IPS DF 6.9 (cell line): ENCODE measurements around the gene C18orf32.
"Not testable (repeated sequence)": the region's sequence is repeated elsewhere in the genome, so short reads cannot be mapped to it uniquely, and the experiment has no call there.

ENCODE experiments used
- DNase-seq: peaks from one replicate; pipeline ENCODE4 v3.0.0-alpha.2; 2013; ENCODE audit warnings: low read depth, low spot score
- H3K27ac ChIP-seq: one replicate; pipeline ENCODE4 v1.5.1; 2013; ENCODE audit warnings: low read length, control low read depth
- H3K27me3 ChIP-seq: 2 replicates; pipeline ENCODE4 v1.6.1; 2013; ENCODE audit warnings: mild to moderate bottlenecking, low read length; ENCODE audit not compliant: control insufficient read depth, insufficient read depth
- H3K36me3 ChIP-seq: 2 replicates; pipeline ENCODE4 v1.6.1; 2013; ENCODE audit warnings: low read length; ENCODE audit not compliant: control insufficient read depth, insufficient read depth
- H3K4me1 ChIP-seq: 2 replicates; pipeline ENCODE4 v1.6.1; 2013; ENCODE audit warnings: low read length; ENCODE audit not compliant: control insufficient read depth, insufficient read depth
- H3K4me3 ChIP-seq: 2 replicates; pipeline ENCODE4 v1.5.1; 2013; ENCODE audit warnings: mild to moderate bottlenecking, low read length
- H3K9me3 ChIP-seq: 2 replicates; pipeline ENCODE4 v1.6.1; 2013; ENCODE audit warnings: low read length, inconsistent platforms; ENCODE audit not compliant: control insufficient read depth, insufficient read depth
- WGBS: extraction: QIAGEN DNeasy Blood & Tissue Kit; methylation state at CpG from one replicate; pipeline ENCODE4 v1.1.7; 2013; ENCODE audit warnings: mixed read lengths, missing lambda C conversion rate; ENCODE audit not compliant: insufficient read length, insufficient coverage; 5-methylcytosine and 5-hydroxymethylcytosine counted together

The C18orf32 gene

DNA sequence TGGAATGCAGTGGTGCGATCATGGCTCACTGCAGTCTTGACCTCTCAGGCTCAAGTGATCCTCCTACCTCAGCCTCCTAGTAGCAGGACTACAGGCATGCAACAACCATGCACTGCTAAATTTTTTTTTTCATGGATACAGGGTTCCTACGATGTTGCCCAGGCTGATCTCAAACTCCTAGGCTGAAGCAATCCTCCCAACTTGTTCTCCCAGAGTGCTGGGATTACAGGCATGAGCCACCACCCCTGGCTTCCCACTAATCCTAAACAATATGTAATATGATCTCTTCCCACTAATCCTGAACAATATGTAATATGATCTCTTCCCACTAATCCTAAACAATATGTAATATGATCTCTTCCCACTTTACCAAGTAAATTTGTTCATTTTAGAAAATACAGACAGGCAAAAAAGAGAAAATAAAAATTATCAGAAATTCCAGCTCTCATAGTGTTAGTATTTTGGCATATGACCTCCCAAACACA lies 33.7 kb upstream of the C18orf32 start:
- H3K4me3 ChIP-seq = no peak overlapping the region
- no peaks in the 10 kb centered on the region for H3K9me3 ChIP-seq
- peaks cover 5% of the 10 kb centered on the region; the same call in 1 of the 2 replicates for H3K4me1 ChIP-seq
- H3K27ac ChIP-seq = no peak overlapping the region
- no CpG with 5 or more reads among the region's 2 CpGs for WGBS
- H3K36me3 ChIP-seq = no peaks in the 10 kb centered on the region
- DNase-seq = no peak
- H3K27me3 ChIP-seq = no peaks in the 10 kb centered on the region

DNA sequence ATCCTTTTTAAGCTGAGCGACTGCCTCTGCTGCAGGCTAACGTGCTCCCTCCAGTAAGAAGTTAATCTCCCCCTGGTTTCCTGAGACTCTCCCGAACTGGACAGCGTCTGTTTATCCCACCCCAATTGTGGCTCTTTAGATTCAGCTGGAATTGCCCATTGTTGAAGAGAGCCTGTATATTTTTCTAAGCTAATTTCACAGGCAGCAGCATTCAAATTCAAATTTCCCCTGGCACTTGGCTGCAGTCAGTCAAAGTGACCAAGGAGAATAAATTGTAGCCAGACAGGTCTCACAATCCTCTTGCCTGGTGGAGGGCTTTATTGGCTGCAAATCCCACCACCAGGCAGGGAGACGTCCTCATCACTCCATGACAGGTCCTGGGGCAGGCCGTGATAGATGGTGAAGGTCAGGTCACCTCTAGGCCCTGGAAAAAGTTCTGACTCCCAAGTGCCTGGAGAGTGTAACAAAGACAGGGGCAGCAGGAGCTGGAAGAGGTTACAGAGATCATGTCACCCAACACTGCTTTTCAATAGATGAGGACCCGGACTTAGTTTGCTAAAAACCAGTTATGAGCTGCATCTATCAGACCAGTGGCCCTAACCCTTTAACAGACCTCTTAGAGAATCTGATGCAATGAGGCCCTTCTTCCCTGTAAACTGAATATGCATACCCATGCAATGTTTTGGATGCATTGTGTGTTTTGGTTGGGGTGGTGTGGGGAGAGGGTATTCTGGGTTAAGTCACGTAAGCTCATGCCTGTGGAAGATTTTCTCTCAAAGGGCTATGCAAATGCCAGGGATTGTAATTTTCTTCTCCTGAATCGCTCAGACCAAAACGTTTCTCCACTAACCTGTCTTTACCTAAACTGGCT lies 32.3 kb upstream of the C18orf32 start:
- Histone ChIP-seq H3K4me3 (no peak overlapping the region), H3K36me3 (no peaks in the 10 kb centered on the region), H3K4me1 (peaks cover 5% of the 10 kb centered on the region; the same call in 1 of the 2 replicates), H3K27ac (no peak overlapping the region), H3K9me3 (no peaks in the 10 kb centered on the region), H3K27me3 (no peaks in the 10 kb centered on the region)
- WGBS = no CpG with 5 or more reads among the region's 10 CpGs
- DNase-seq = no peak

DNA sequence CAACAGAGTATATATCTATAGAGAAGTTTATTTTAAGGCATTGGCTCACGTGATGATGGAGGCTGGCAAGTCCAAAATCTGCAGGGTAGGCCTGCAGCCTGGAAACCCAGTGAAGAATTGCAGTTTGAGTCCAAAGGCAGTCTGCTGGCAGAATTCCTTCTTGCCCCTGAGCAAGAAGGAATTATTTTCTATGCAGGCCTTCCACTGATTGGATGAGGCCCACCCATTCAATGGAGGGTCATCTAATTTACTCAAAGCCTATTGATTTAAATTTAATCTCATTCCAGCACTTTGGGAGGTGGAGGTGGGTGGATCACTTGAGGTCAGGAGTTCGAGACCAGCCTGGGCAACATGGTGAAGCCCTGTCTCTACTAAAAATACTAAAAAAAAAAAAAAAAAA lies 30.4 kb upstream of the C18orf32 start:
- no CpG with 5 or more reads among the region's 2 CpGs for WGBS
- no peaks in the 10 kb centered on the region for H3K9me3 ChIP-seq
- H3K4me1 ChIP-seq = peaks cover 5% of the 10 kb centered on the region; the same call in 1 of the 2 replicates
- no peaks in the 10 kb centered on the region for H3K27me3 ChIP-seq
- no peak overlapping the region for H3K27ac ChIP-seq
- no peak overlapping the region for H3K4me3 ChIP-seq
- no peaks in the 10 kb centered on the region for H3K36me3 ChIP-seq
- no peak for DNase-seq

DNA sequence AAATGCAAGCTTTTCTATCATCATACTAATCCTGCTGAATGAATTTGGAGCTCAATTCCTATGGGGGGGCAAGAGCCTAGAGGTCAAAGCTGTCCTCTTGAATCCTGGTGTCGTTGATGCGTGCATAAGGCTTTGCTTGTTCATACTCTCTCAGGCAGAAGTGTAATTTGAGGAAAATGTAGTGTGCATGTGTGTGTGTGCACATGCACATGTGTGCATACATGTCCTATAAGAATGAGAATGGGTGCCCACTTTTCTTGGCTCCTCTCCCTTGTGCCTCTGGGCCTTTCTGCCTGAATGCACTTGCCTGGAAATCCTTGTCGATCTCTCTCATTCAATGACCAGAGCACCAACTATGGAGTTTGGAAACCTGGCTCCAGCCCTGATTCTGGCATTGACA lies 28.5 kb upstream of the C18orf32 start:
- H3K36me3 ChIP-seq = no peaks in the 10 kb centered on the region
- H3K27me3 ChIP-seq = no peaks in the 10 kb centered on the region
- H3K27ac ChIP-seq = no peak overlapping the region
- no peaks in the 10 kb centered on the region for H3K9me3 ChIP-seq
- H3K4me1 ChIP-seq = peaks cover 5% of the 10 kb centered on the region; the same call in 1 of the 2 replicates
- H3K4me3 ChIP-seq = no peak overlapping the region
- no peak for DNase-seq
- WGBS = no CpG with 5 or more reads among the region's 3 CpGs

DNA sequence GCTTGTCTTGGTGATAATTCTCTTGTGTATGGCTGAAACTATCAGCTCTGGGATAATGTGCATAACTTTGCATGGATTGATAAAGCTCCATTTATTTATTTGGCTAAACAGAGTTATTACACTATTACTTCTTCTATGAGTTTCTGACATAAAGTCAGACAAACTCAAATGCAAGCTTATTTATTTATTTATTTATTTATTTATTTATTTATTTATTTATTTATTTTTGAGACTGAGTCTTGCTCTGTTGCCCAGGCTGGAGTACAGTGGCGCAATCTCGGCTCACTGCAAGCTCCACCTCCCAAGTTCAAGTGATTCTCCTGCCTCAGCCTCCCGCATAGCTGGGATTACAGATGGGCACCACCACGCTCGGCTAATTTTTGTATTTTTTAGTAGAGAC lies 28.0 kb upstream of the C18orf32 start:
- WGBS = no CpG with 5 or more reads among the region's 5 CpGs

DNA sequence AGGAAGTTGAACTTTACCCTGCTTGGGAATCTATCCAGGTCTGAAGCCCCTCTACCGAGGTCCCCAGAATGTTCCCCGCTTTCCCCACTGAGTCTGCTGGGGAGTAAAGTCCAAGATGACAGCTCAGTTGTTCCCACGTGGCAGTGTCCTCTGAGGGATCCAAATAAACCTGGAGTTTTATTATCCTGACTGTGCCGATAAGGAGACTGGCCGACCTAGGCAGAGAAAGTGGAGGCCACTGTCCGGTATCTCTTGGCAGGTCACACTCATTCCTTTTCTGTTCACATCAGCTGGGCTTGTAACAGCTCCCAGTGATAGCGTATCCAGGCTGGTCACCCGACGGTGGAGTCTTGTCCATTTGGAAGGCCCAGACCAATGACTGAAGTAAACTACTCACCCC lies 27.5 kb upstream of the C18orf32 start:
- Histone ChIP-seq H3K4me1 (peaks cover 4% of the 10 kb centered on the region; the same call in 1 of the 2 replicates), H3K36me3 (no peaks in the 10 kb centered on the region), H3K27ac (no peak overlapping the region), H3K4me3 (no peak overlapping the region), H3K27me3 (no peaks in the 10 kb centered on the region), H3K9me3 (no peaks in the 10 kb centered on the region)
- WGBS = no CpG with 5 or more reads among the region's 9 CpGs
- DNase-seq = no peak

More for the DNA sequence above, 28.0 kb upstream of the C18orf32 start:
- not testable (repeated sequence) for H3K4me1 ChIP-seq, H3K27me3 ChIP-seq, H3K9me3 ChIP-seq, H3K4me3 ChIP-seq, H3K27ac ChIP-seq, H3K36me3 ChIP-seq, DNase-seq

DNA sequence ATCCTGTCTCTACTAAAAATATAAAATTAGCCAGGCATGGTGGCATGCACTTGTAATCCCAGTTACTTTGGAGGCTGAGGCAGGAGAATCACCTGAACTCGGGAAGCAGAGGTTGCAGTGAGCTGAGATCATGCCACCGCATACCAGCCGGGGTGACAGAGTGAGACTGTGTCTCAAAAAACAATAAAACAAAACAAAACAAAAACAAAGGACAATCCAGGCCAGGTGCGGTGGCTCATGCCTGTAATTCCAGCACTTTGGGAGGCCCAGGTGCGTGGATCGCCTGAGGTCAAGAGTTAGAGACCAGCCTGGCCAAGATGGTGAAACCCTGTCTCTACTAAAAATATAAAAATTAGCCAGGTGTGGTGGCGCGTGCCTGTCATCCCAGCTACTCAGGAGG lies 25.8 kb upstream of the C18orf32 start:
- H3K4me3 ChIP-seq, H3K9me3 ChIP-seq, H3K27me3 ChIP-seq, H3K36me3 ChIP-seq, H3K4me1 ChIP-seq, H3K27ac ChIP-seq, DNase-seq: not testable (repeated sequence)
- no CpG with 5 or more reads among the region's 8 CpGs for WGBS

DNA sequence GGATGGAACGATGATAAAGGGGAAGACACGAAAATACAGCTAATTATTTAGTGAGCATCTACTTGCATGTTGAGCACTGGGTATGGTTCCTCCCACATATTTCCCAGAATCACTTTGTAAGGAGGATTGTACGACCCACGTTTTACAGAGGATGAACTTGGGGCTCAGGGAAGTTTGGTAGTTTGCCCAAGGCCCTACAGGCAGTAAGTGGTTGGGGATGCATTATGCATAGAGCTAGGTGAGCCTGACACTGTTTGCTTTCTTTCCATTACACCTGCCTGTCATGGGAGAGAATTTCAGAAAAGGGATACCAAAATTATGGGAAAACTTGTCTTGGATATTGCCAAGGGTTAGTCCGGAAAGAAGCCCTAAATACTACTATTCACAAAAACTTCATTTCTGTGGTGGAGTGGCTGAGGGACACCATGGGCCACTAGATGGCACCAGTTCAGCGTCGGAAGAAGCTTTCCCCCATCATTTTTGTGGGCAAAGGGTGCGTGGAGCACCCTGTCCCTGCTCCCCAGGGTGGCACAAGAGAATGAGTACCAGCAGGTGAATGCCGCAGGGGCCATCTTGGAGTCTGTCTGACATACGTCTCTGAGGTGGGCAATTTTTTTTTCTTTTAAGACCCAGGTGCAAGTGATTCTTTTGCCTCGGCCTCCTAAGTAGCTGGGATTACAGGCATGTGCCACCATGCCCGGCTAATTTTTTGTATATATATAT lies 23.5 kb upstream of the C18orf32 start:
- Histone ChIP-seq H3K36me3 (no peaks in the 10 kb centered on the region), H3K27me3 (no peaks in the 10 kb centered on the region), H3K4me3 (no peak overlapping the region), H3K4me1 (no peaks in the 10 kb centered on the region), H3K27ac (no peak overlapping the region), H3K9me3 (no peaks in the 10 kb centered on the region)
- no peak for DNase-seq
- no CpG with 5 or more reads among the region's 12 CpGs for WGBS

DNA sequence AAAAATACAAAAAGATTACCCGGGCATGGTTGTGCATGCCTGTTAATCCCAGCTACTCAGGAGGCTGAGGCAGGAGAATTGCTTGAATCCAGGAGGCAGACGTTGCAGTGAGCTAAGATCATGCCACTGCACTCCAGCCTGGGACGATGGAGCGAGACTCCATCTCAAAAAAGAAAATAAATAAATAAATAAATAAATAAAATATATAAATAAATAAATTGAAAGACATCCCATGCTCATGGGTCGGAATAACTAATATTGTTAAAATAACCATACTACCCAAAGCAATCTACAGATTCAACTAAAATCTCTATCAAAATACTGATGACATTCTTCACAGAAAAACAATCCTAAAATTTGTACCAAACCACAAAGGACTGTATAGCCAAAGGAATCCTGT lies 19.4 kb upstream of the C18orf32 start:
- H3K27ac ChIP-seq, H3K4me3 ChIP-seq, DNase-seq, H3K27me3 ChIP-seq, H3K4me1 ChIP-seq, H3K9me3 ChIP-seq, H3K36me3 ChIP-seq: not testable (repeated sequence)
- WGBS = no CpG with 5 or more reads among the region's 5 CpGs

DNA sequence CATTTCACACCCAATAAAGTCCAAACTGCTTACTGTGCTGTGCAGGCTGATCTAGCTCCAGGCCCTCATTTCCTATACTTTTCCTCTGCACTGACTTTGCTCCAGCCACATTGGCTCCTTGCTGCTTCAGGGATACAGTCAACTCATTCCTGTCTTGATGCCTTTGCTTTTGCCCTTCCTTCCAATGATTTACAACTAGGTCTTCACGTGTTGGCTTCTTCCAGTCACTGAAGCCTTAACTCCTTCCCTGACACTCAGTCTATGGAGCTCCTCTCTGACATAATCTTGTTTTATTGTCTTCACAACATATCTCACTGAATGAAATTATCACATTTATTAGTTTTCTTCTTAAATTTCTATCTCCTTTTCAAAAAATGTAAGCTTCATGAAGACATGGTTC lies 16.9 kb upstream of the C18orf32 start:
- H3K27me3 ChIP-seq = no peaks in the 10 kb centered on the region
- 0 out of 2 replicates have a peak, but pooled peaks cover under 1% of the 10 kb centered on the region for H3K4me1 ChIP-seq
- H3K36me3 ChIP-seq = no peaks in the 10 kb centered on the region
- DNase-seq = no peak
- no peaks in the 10 kb centered on the region for H3K9me3 ChIP-seq
- no peak overlapping the region for H3K4me3 ChIP-seq
- no CpG with 5 or more reads among the region's 1 CpG for WGBS
- H3K27ac ChIP-seq = no peak overlapping the region
